Activated B cell treated with CpG ODN at 0.5 μM for 24 hours (primary cell): Measurements from ENCODE around the gene TRIAP1. TPM values are rescaled to one million over a fixed set of nuclear protein-coding genes. Genes with fewer than 3 reads are reported as not detected.

Experiments used
- ATAC-seq: fragments of 200-7000 bp; cut with Tn5 transposase; one replicate; pipeline ENCODE4 v1.10.0; 2021; ENCODE audit warnings: low read depth, mild to moderate bottlenecking, moderate library complexity
- CTCF ChIA-PET: fragments of 350-600 bp; sonication (Branson Sonifier 250); formaldehyde crosslinking; loops from one replicate; lab custom pipeline; 2021; ENCODE audit warnings: antibody characterized with exemption; lab: Charles Lee
- POLR2A ChIA-PET: fragments of 350-600 bp; sonication (Branson Sonifier 250); formaldehyde crosslinking; loops from one replicate; lab custom pipeline; 2021; ENCODE audit warnings: antibody characterized with exemption; lab: Charles Lee
- DNase-seq: peaks from one replicate; pipeline ENCODE4 v3.0.0; 2022
- H3K27ac Mint-ChIP-seq: one replicate; pipeline ENCODE4 v1.8.0; 2020; ENCODE audit warnings: mixed read lengths
- H3K27me3 Mint-ChIP-seq: one replicate; pipeline ENCODE4 v1.8.0; 2021; ENCODE audit warnings: mixed read lengths
- H3K36me3 Mint-ChIP-seq: one replicate; pipeline ENCODE4 v1.8.0; 2021; ENCODE audit warnings: low read depth, mixed read lengths
- H3K4me1 Mint-ChIP-seq: one replicate; pipeline ENCODE4 v1.8.0; 2021; ENCODE audit warnings: mixed read lengths
- H3K4me3 Mint-ChIP-seq: one replicate; pipeline ENCODE4 v1.8.0; 2020; ENCODE audit warnings: mild to moderate bottlenecking, mixed read lengths
- H3K9me3 Mint-ChIP-seq: one replicate; pipeline ENCODE4 v1.8.0; 2020; ENCODE audit warnings: mixed read lengths
- CTCF ChIP-seq: fragments of 200-600 bp; IDR thresholded peaks from one replicate; pipeline ENCODE4 v1.8.0; 2022; ENCODE audit warnings: antibody characterized with exemption, mild to moderate bottlenecking
- intact Hi-C: fragments of 100-400 bp; cut with micrococcal nuclease; formaldehyde crosslinking; loops from one replicate; pipeline ENCODE4 v1.15.1; 2024
- total RNA-seq: library from RNA; stranded (reverse); gene quantifications from 2 replicates; pipeline ENCODE4 v1.2.3, GENCODE V29; 2022

Gene TRIAP1
- total RNA-seq, 1 donor from 2014 or later, result 18.2 TPM

- intact Hi-C loops, result no loop called here
- Mint-ChIP-seq H3K4me1 (peaks cover 38% of the 10 kb centered on the region), H3K36me3 (peaks cover 57% of the 10 kb centered on the region)
These were observed 1.5 kb downstream of the TRIAP1 start for GRCh38 chr12:120444676-120445075.

DNA sequence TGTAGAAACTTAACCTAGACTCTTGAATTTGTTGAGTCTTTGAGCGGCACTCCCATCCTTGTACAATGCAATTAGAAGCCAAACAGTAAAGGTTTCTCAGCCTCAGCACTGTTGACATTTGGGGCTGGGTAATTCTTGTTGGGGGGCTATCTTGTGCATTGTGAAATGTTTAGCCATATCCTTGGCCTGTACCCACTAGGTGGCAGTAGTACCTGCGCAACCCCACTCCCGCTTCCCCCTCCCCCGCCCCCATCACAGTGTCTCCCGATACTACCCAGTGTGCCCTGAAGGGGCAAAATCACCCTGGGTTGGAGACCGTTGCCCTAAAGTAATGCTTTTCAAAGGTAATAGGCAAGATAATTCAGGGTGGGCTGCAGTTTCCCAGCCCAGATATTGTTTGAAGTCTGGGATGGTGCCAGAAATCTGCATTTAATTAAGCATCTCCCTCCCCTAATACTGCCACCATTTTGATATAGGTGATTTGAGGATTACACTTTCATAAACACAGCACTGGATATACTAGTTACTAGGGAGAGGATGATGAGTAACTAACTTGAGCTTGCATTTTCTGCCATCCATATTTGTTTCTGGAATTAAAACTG lies 6.4 kb downstream of the TRIAP1 start:
- peak; percentile 21 for DNase-seq
- ChIA-PET POLR2A (interaction anchor here (0.6 to 1.0 kb wide), 2 partner anchors 10 to 239 kb away, joined by 3 to 11 read pairs; partner anchors contain the start of gene RPLP0), CTCF (interaction anchor here (1.1 to 1.6 kb wide), 3 partner anchors 27 to 30 kb away, joined by 3 to 4 read pairs (median 3); no protein-coding TSS in a partner anchor)
- Mint-ChIP-seq H3K9me3 (no peaks in the 10 kb centered on the region), H3K4me1 (peaks cover 29% of the 10 kb centered on the region), H3K27ac (no peak overlapping the region), H3K36me3 (peaks cover 57% of the 10 kb centered on the region), H3K4me3 (peak overlapping the region; percentile 24), H3K27me3 (no peaks in the 10 kb centered on the region)
- intact Hi-C loops, result loop anchor here (1.0 to 10.0 kb wide), 10 partner anchors 30 to 655 kb away; partner anchors contain the start of genes DYNLL1, MLEC, POP5 and RAB35
- TF ChIP-seq CTCF, result no peak
- peak; percentile 46 for ATAC-seq

More at GRCh38 chr12:120444676-120445075, 1.5 kb downstream of the TRIAP1 start:
- ATAC-seq, result no peak
- TF ChIP-seq CTCF, result no peak
- no peaks in the 10 kb centered on the region for H3K27me3 Mint-ChIP-seq
- POLR2A ChIA-PET, result interaction anchor here (0.9 to 1.3 kb wide), 2 partner anchors 9 to 25 kb away, joined by 3 to 5 read pairs; partner anchors contain the start of gene SRSF9
- DNase-seq, result no peak
- peak overlapping the region; percentile 96 for H3K4me3 Mint-ChIP-seq
- H3K9me3 Mint-ChIP-seq, result no peaks in the 10 kb centered on the region
- CTCF ChIA-PET, result no interaction called here
- peak overlapping the region; percentile 95 for H3K27ac Mint-ChIP-seq

DNA sequence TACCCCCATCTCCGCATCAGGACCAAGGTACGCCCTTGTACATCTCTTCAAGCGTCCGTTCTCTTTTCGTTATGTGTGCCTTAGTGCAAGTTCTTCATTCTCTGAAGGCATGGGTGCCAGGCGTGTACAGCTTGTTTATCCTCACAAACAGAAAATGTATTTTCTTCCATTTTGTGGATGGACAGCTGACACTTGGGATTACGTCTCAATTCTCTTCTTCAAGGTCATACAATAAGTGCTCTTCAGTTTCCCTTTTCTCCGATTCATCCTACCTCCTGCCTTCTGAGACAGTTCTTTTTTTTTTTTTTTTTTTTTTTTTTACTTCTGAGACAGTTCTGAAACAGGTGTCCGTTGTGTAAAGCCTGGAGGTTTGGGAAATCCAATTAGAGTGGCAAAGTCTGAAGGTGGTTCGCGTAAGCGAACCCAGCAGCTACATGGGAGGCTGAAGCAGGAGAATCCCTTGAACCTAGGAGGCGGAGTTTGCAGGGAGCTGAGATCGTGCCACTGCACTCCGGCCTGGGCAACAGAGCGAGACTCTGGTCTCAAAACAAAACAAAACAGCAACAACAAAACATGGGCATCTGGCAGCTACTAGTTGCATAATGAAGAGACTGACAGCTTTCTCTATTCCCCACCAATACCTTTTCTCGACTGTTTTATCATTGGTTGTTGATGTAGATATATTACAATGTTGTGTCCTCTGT lies 7.5 kb downstream of the TRIAP1 start:
- POLR2A ChIA-PET, result interaction anchor here (0.7 to 3.0 kb wide), 6 partner anchors 31 to 1801 kb away, joined by 3 to 35 read pairs (median 15); partner anchors contain the start of genes DYNLL1, RNU4-1, RNU4-2 and SIRT4
- H3K27me3 Mint-ChIP-seq, result peaks cover 2% of the 10 kb centered on the region
- H3K36me3 Mint-ChIP-seq, result peaks cover 46% of the 10 kb centered on the region
- H3K27ac Mint-ChIP-seq, result peak overlapping the region; percentile 89
- peak overlapping the region; percentile 97 for H3K4me3 Mint-ChIP-seq
- H3K4me1 Mint-ChIP-seq, result peaks cover 29% of the 10 kb centered on the region
- ATAC-seq (no peak), DNase-seq (no peak)
- no peaks in the 10 kb centered on the region for H3K9me3 Mint-ChIP-seq
- TF ChIP-seq CTCF, result no peak
- intact Hi-C loops, result loop anchor here (1.0 to 10.0 kb wide), 13 partner anchors 8 to 656 kb away; partner anchors contain the start of genes DYNLL1, GATC, MLEC and POP5
- CTCF ChIA-PET, result interaction anchor here (0.7 to 2.1 kb wide), 6 partner anchors 9 to 210 kb away, joined by 3 to 8 read pairs (median 5); partner anchors contain the start of genes DYNLL1, POP5 and SRSF9

GRCh38 chr12:120437735-120438494 lies 8.3 kb downstream of the TRIAP1 start, which contains the start of gene COX6A1:
Gene COX6A1, plus strand, starts transcription at chr12:120438113. Its CDS starts 14 bp downstream, at chr12:120438127.
- CTCF ChIA-PET, result interaction anchor here (0.5 to 2.1 kb wide), 6 partner anchors 8 to 620 kb away, joined by 3 to 8 read pairs (median 5); partner anchors contain the start of genes DYNLL1 and SRSF9
- H3K36me3 Mint-ChIP-seq, result peaks cover 39% of the 10 kb centered on the region

More at GRCh38 chr12:120437735-120438494, 8.3 kb downstream of the TRIAP1 start, which contains the start of gene COX6A1:
- Mint-ChIP-seq H3K27me3 (peaks cover 4% of the 10 kb centered on the region), H3K27ac (peak within 1 kb of the TSS; percentile 89), H3K4me3 (peak within 1 kb of the TSS; percentile 97), H3K9me3 (no peaks in the 10 kb centered on the region), H3K4me1 (peaks cover 29% of the 10 kb centered on the region)
- intact Hi-C loops, result loop anchor here (1.0 to 10.0 kb wide), 10 partner anchors 8 to 657 kb away; partner anchors contain the start of genes GATC, MLEC, RAB35 and RNU4-1
- POLR2A ChIA-PET, result interaction anchor here (0.6 to 3.0 kb wide), 8 partner anchors 8 to 745 kb away, joined by 3 to 35 read pairs (median 6); partner anchors contain the start of genes DYNLL1, GATC, RNU4-1 and RNU4-2
- ATAC-seq (peak; percentile 96), DNase-seq (peak; percentile 87)
- TF ChIP-seq CTCF, result no peak
